PC-9 (cell line): ENCODE data around the gene ISCA1.

Experiments used
- EZH2 ChIP-seq: fragments of 200-600 bp; sonication (generic); IDR thresholded peaks from 2 replicates; pipeline ENCODE4 v1.8.0; 2017; ENCODE audit warnings: antibody characterized with exemption, low read depth
- TF ChIP-seq, protein P1 (sequence below): fragments of 200-600 bp; sonication (generic); conservative IDR thresholded peaks from 2 replicates; pipeline ENCODE4 v1.6.1; 2017; ENCODE audit warnings: mixed run types, antibody characterized with exemption, mild to moderate bottlenecking, moderate library complexity

DNA sequence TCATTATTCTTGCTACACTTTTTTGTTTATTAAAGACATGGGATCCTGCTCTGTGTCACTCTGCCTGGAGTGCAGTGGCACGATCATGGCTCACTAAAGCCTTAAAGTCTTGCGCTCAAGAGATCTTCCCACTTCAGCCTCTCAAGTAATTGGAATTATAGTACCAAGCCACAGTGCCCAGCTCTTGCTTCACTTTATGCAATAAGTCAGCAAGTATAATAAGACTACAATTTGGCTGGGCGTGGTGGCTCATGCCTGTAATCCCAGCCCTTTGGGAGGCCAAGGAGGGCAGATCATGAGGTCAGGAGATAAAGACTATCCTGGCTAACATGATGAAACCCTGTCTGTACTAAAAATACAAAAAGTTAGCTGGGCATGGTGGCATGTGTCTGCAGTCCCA, 28.8 kb downstream of the ISCA1 start:
- TF ChIP-seq, protein P1, sequence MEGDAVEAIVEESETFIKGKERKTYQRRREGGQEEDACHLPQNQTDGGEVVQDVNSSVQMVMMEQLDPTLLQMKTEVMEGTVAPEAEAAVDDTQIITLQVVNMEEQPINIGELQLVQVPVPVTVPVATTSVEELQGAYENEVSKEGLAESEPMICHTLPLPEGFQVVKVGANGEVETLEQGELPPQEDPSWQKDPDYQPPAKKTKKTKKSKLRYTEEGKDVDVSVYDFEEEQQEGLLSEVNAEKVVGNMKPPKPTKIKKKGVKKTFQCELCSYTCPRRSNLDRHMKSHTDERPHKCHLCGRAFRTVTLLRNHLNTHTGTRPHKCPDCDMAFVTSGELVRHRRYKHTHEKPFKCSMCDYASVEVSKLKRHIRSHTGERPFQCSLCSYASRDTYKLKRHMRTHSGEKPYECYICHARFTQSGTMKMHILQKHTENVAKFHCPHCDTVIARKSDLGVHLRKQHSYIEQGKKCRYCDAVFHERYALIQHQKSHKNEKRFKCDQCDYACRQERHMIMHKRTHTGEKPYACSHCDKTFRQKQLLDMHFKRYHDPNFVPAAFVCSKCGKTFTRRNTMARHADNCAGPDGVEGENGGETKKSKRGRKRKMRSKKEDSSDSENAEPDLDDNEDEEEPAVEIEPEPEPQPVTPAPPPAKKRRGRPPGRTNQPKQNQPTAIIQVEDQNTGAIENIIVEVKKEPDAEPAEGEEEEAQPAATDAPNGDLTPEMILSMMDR, result no peak
- TF ChIP-seq EZH2, result no peak
